ENCODE data around the gene CSNK2A3.

- TF ChIP-seq POLR2A (IDR thresholded peaks at IDR 0.05) (no peak), CTCF (IDR thresholded peaks at IDR 0.05 in 8 of 11, conservative IDR thresholded peaks at IDR 0.05 in 3 of 11) (no peak), POLR2AphosphoS5 (IDR thresholded peaks at IDR 0.05) (no peak)
Measured at GRCh38 chr11:11380340-11380739, 27.3 kb upstream of the CSNK2A3 start.

Measured in spleen (tissue), 7 donors.